ENCODE results near the gene SLC12A1.

DNA sequence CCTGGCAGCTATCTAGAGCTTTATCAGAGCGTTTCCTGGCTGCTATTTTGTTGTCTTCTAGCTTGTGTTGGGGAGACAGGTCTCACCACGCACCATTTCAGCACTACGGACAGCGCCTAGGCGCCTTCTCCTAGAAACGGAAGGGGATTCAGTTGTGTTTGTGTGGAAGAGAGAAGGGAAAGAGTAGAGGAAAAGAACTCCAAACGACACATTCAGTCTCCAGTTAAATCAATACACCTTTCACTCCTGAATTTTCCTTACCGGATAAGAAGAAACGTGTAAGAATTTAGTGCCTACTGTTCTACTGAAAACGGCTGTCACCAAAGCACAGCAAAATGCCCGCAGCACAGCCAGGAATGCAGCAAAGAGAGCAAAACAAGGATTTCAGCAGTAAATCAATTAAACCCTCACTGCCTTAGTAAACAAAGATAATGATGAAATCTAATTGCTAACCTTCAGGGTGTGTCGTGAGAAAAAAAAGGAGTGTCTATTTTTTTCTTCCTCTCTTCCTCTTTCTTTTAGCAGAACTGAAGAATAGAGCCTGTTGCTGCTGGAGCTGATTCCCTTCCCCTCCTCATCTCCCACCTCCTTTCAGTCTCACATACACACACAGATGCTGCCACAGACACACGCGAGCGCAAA lies 15.0 kb upstream of the SLC12A1 start:
- TF ChIP-seq, protein P1, sequence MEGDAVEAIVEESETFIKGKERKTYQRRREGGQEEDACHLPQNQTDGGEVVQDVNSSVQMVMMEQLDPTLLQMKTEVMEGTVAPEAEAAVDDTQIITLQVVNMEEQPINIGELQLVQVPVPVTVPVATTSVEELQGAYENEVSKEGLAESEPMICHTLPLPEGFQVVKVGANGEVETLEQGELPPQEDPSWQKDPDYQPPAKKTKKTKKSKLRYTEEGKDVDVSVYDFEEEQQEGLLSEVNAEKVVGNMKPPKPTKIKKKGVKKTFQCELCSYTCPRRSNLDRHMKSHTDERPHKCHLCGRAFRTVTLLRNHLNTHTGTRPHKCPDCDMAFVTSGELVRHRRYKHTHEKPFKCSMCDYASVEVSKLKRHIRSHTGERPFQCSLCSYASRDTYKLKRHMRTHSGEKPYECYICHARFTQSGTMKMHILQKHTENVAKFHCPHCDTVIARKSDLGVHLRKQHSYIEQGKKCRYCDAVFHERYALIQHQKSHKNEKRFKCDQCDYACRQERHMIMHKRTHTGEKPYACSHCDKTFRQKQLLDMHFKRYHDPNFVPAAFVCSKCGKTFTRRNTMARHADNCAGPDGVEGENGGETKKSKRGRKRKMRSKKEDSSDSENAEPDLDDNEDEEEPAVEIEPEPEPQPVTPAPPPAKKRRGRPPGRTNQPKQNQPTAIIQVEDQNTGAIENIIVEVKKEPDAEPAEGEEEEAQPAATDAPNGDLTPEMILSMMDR (IDR thresholded peaks at IDR 0.05): no peak
- TF ChIP-seq POLR2A (IDR thresholded peaks at IDR 0.05): no peak

Data from heart left ventricle (tissue), 13 donors.